Measurements from ENCODE around the gene COL27A1. TPM values are rescaled to one million over a fixed set of nuclear protein-coding genes. Genes with fewer than 3 reads are reported as not detected.

Gene COL27A1
- total RNA-seq, 1 donor from 2014 or later, result 3.7 TPM

DNA sequence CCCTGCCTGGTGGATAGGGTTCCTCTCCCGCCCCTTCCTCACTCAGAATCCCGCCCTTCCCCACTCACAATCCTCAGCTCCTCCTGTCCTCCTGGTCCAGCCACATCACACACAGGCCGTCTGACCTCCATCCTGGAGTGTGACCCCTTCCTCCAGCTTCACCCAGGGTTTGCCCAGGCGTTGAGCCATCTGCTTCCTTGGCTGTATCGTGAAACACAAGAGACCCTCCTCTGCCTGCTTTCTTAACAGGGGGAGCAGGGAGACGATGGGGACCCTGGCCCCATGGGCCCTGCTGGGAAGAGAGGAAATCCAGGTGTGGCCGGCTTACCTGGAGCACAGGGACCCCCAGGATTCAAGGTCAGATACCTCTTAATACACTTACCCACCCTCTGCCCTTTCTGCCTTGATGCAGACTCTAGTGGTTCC, 135.2 kb downstream of the COL27A1 start:
- Mint-ChIP-seq H3K4me3 (ENCODE audit: low read depth) (no peak overlapping the region), H3K4me1 (ENCODE audit: low read depth) (no peaks in the 10 kb centered on the region), H3K36me3 (ENCODE audit: low read depth) (peaks cover 5% of the 10 kb centered on the region), H3K9me3 (peaks cover 10% of the 10 kb centered on the region), H3K27ac (no peak overlapping the region), H3K27me3 (ENCODE audit: low read depth) (peaks cover 3% of the 10 kb centered on the region)
- intact Hi-C loops (cut with micrococcal nuclease), result no loop called here
- DNase-seq (ENCODE audit: low spot score), result no peak

DNA sequence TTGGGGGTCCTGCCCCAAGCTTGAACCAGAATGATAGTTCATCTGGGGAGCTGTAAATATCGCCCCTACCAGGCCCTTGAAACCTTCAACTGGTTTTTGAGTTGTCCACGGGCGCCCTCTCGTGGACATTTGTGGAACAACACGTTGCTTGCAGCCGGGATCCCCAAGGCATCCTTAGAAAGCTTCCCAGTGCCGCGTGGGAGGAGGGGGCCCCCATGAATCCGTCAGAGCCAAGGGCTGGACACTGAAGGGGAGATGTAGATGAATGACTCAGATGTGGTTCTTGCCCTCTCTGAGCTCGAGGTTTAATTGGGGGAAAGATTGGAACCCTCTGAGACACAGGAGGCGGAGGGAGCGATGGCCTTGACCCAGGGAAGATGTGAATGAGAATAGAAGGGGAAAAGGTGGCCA, 135.7 kb downstream of the COL27A1 start:
- no peak overlapping the region for H3K27ac Mint-ChIP-seq
- intact Hi-C loops (cut with micrococcal nuclease), result loop anchor here (1.0 kb wide), 2 partner anchors 136 to 183 kb away; partner anchors contain the start of gene COL27A1

DNA sequence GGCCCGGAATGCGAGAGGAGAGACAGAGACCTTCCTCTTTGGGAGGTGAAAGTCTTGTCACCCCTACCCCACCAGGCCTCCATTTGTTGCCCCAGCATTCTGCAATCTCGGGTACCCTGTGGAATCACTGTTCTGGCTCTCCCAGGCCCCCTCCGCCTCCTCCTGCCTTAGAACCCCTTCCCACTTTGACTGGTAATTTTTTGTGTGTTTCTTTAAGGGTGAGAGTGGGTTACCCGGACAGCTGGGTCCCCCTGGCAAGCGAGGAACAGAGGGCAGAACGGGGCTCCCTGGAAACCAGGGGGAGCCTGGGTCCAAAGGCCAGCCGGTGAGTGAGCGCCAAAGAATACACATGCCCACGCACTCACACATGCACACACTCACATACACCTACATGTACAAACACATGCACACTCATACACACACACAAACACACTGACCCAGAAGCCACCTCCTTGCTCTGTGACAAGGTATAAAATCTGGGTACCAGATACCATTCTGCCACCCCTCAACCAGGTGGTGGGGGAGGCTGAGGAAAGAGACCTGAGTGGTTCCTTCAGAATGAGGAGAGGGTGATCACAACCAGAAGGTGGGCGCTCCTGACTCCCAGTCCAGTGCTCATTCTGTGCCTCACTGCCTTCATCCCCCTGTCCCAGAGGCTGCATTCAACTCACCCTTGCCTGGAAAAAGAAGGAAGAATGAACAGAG, 136.7 kb downstream of the COL27A1 start:
- no peak for DNase-seq (ENCODE audit: low spot score)
- peaks cover 5% of the 10 kb centered on the region for H3K36me3 Mint-ChIP-seq (ENCODE audit: low read depth)
- H3K4me3 Mint-ChIP-seq (ENCODE audit: low read depth), result no peak overlapping the region
- no peaks in the 10 kb centered on the region for H3K4me1 Mint-ChIP-seq (ENCODE audit: low read depth)
- peaks cover 3% of the 10 kb centered on the region for H3K27me3 Mint-ChIP-seq (ENCODE audit: low read depth)
- no peak overlapping the region for H3K27ac Mint-ChIP-seq
- intact Hi-C loops (cut with micrococcal nuclease), result loop anchor here (1.0 kb wide), 2 partner anchors 137 to 184 kb away; partner anchors contain the start of gene COL27A1
- peaks cover 17% of the 10 kb centered on the region for H3K9me3 Mint-ChIP-seq

More for the DNA sequence above, 135.7 kb downstream of the COL27A1 start:
- H3K4me1 Mint-ChIP-seq (ENCODE audit: low read depth), result no peaks in the 10 kb centered on the region
- DNase-seq (ENCODE audit: low spot score), result peak; percentile 51
- peaks cover 5% of the 10 kb centered on the region for H3K36me3 Mint-ChIP-seq (ENCODE audit: low read depth)
- peaks cover 13% of the 10 kb centered on the region for H3K9me3 Mint-ChIP-seq
- H3K27me3 Mint-ChIP-seq (ENCODE audit: low read depth), result peaks cover 3% of the 10 kb centered on the region
- no peak overlapping the region for H3K4me3 Mint-ChIP-seq (ENCODE audit: low read depth)

DNA sequence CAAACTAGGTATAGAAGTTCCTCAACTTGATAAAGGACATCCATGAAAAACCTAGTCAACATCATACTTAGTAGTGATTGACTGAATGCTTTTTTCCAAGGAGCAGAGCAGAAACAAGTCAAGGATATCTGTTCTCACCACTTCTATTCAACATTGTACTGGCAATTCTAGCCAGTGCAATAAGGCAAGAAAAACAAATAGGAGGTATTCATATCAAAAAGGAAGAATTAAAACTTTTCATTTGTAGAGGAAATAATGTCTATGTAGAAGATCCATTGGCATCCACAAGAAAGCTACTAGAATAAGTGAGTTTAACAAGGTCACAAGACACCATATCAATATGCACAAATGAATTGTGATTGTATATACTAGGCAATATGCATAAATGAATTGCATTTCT, 139.3 kb downstream of the COL27A1 start:
- Mint-ChIP-seq H3K4me3 (ENCODE audit: low read depth) (no peak overlapping the region), H3K9me3 (peaks cover 17% of the 10 kb centered on the region), H3K27ac (no peak overlapping the region), H3K4me1 (ENCODE audit: low read depth) (no peaks in the 10 kb centered on the region), H3K36me3 (ENCODE audit: low read depth) (peaks cover 5% of the 10 kb centered on the region), H3K27me3 (ENCODE audit: low read depth) (peaks cover 6% of the 10 kb centered on the region)
- intact Hi-C loops (cut with micrococcal nuclease), result no loop called here
- no peak for DNase-seq (ENCODE audit: low spot score)

DNA sequence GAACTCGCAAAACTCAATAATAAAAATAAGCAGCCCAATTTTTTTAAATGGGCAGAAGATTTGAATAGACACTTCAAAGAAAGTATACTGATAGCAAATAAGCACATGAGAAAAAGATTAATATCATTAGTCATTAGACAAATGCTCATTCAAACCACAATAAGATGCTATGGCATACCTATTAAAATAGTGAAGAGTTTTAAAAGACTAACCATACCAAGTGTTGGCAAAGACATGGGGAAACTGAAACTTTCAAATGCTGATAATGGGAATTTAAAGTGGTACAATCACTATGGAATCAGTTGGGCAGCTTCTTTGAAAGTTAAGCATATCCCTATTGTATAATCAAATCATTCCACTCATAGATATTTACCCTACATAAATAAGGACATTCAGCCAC, 141.0 kb downstream of the COL27A1 start:
- Mint-ChIP-seq H3K4me1 (ENCODE audit: low read depth) (no peaks in the 10 kb centered on the region), H3K4me3 (ENCODE audit: low read depth) (no peak overlapping the region), H3K36me3 (ENCODE audit: low read depth) (peaks cover 5% of the 10 kb centered on the region), H3K27me3 (ENCODE audit: low read depth) (peaks cover 6% of the 10 kb centered on the region), H3K27ac (no peak overlapping the region), H3K9me3 (peaks cover 17% of the 10 kb centered on the region)
- intact Hi-C loops (cut with micrococcal nuclease), result no loop called here
- DNase-seq (ENCODE audit: low spot score), result no peak

DNA sequence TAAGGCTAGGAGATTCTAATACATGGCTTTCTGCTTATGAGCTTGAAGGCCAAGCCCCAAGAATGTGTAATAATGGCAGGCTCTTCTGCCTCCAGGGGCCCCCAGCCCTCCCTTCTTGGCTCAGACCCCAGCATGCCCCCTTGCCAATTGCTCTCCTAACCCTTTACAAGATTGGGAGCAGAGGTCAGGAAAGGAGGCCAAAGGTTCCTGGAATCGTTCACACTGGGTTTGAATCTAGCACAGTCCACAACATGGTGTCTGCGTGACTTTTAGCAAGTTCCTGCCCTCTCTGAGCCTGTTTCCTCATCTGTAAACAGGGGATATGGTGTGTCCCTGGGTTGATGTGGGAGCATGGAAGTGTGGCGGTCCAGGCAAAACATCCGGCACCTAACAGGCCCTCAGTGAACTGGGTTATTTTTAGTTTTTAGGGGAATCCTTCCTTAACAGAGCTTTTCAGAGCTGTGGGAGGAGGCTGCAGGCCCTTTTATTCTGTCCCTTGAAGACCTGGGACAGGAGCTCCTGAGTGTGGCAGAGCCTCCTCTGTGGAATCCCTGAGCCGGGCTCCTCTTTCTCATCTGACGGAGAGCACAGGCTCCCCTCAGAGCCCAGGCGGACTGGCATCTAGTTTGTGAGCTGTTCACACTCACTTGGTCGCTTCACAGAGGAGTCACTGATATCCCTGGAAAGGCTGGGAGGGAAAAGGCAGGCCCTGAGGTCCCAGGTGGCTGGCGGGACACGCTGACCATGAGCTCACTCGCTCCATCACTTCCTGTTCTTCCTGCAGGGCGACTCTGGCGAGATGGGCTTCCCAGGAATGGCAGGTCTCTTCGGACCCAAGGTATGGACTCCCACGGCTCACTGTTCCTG, 144.2 kb downstream of the COL27A1 start:
- peaks cover 3% of the 10 kb centered on the region for H3K27me3 Mint-ChIP-seq (ENCODE audit: low read depth)
- H3K4me1 Mint-ChIP-seq (ENCODE audit: low read depth), result no peaks in the 10 kb centered on the region
- H3K27ac Mint-ChIP-seq, result no peak overlapping the region
- peaks cover 5% of the 10 kb centered on the region for H3K36me3 Mint-ChIP-seq (ENCODE audit: low read depth)
- intact Hi-C loops (cut with micrococcal nuclease), result no loop called here
- peaks cover 15% of the 10 kb centered on the region for H3K9me3 Mint-ChIP-seq
- H3K4me3 Mint-ChIP-seq (ENCODE audit: low read depth), result no peak overlapping the region
- DNase-seq (ENCODE audit: low spot score), result no peak

DNA sequence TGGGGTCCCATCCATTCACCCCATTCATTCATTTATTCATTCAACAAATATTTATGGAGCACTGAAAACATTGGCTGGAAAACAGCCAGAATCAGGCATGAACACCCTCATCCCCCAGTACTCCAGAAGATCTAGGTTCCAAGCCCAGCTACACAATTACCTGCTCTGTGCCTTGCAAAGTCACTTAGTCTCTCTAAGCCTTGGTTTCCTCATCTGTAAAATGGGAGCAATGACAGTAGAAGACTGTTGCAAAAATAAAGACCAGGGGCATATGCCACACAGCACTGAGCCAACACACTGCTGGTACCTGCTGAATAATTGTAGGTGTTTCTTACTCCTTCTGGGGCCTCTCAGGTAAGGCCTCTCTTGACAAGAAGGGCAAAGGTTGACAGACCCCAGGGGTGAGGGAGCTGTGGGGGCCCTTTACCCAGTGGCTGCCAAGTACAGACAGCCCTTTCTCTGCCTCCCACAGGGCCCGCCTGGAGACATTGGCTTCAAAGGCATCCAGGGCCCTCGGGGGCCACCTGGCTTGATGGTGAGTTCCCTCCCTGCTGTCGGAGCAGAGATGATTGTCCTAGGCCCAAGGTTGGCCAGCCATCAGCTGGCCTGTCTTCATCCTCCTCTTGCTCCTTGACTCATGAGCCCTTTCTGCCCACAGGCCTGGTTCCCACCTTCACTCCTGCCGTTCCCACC, 145.0 kb downstream of the COL27A1 start:
- Mint-ChIP-seq H3K27ac (no peak overlapping the region), H3K27me3 (ENCODE audit: low read depth) (peaks cover 3% of the 10 kb centered on the region)
- intact Hi-C loops (cut with micrococcal nuclease), result no loop called here

DNA sequence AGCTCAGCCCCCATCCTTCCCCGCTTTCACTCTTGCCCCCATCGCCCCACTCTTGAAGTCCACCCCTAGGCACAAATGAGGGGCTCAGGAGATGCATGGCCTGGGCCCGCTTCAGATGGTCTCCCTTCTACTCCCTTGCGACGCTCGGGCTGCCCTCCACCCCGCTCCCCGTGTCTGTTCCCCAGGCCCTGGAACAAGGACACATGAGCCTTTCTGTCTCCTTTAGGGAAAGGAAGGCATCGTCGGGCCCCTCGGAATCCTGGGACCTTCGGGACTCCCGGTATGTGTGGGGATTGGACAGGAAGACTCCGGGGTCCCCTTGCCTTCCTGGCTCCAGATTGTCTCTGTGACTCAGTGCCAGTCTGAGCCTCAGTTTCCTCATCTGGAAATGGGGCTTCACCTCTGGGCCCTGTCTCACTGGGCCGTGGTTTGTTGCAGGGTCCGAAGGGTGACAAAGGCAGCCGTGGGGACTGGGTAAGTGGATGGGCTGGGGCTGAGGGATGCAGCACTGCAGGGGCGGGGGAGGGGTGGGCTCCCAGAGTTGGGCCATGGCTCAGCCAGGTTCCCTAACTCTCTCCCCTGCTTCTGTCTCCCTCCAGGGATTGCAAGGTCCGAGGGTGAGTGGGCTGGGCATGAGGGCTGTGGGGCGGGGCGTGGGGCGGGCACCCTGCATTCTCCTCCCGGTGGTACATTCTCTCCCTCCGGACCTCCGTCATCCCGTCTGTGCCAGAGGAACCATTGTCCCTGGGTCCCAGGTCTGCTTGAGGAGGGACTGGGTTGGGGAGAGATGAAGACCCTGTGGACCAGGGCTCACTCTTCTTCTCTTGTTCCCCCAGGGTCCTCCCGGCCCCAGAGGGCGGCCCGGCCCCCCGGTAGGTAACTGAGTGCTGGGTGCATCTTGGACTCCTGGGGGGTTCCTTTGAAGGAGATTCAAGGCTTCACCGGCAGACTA, 145.8 kb downstream of the COL27A1 start:
- no peak for DNase-seq (ENCODE audit: low spot score)
- peaks cover 3% of the 10 kb centered on the region for H3K9me3 Mint-ChIP-seq
- H3K36me3 Mint-ChIP-seq (ENCODE audit: low read depth), result no peaks in the 10 kb centered on the region
- H3K27me3 Mint-ChIP-seq (ENCODE audit: low read depth), result peaks cover 3% of the 10 kb centered on the region
- H3K4me1 Mint-ChIP-seq (ENCODE audit: low read depth), result no peaks in the 10 kb centered on the region
- intact Hi-C loops (cut with micrococcal nuclease), result no loop called here
- no peak overlapping the region for H3K27ac Mint-ChIP-seq
- H3K4me3 Mint-ChIP-seq (ENCODE audit: low read depth), result no peak overlapping the region

More for the DNA sequence above, 145.0 kb downstream of the COL27A1 start:
- Mint-ChIP-seq H3K36me3 (ENCODE audit: low read depth) (peaks cover under 1% of the 10 kb centered on the region), H3K9me3 (peaks cover 7% of the 10 kb centered on the region), H3K4me1 (ENCODE audit: low read depth) (no peaks in the 10 kb centered on the region), H3K4me3 (ENCODE audit: low read depth) (no peak overlapping the region)
- DNase-seq (ENCODE audit: low spot score), result no peak

DNA sequence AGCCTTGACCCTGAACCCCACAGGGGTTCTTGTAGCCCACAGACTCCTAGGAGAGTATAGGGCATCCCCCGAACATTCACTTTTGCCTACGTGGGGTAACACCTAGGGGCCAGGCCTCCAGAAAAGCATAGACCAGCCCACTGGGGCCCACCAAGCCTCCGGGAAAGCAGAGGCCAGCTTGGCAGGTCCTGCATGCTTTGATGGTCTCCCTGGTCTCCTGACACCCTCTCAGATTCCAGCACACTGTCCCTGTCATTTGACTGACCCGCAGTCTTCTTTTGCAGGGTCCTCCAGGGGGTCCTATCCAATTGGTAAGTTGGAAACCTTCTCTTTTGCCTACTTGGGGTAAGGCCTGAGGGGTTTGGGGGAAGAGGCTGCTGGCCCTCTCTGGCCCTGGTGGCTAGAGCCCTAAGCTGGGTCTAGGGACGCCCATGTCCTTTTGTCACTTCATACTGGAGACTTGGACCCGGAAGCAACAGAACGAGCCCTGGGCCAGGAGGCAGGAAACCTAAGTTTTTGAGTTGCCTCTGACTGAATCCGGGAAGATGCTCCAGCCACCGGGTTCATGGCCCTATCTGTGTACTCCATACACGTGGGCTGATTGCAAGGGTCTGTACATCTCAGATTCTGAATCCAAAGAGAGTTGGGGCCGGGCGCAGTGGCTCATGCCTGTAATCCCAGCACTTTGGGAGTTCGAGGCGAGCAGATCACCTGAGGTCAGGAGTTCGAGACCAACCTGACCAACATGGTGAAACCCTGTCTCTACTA, 146.6 kb downstream of the COL27A1 start:
- H3K27me3 Mint-ChIP-seq (ENCODE audit: low read depth), result peaks cover 3% of the 10 kb centered on the region
- H3K27ac Mint-ChIP-seq, result no peak overlapping the region
- no peaks in the 10 kb centered on the region for H3K36me3 Mint-ChIP-seq (ENCODE audit: low read depth)
- no peaks in the 10 kb centered on the region for H3K9me3 Mint-ChIP-seq
- no peaks in the 10 kb centered on the region for H3K4me1 Mint-ChIP-seq (ENCODE audit: low read depth)
- DNase-seq (ENCODE audit: low spot score), result no peak
- intact Hi-C loops (cut with micrococcal nuclease), result no loop called here
- no peak overlapping the region for H3K4me3 Mint-ChIP-seq (ENCODE audit: low read depth)

DNA sequence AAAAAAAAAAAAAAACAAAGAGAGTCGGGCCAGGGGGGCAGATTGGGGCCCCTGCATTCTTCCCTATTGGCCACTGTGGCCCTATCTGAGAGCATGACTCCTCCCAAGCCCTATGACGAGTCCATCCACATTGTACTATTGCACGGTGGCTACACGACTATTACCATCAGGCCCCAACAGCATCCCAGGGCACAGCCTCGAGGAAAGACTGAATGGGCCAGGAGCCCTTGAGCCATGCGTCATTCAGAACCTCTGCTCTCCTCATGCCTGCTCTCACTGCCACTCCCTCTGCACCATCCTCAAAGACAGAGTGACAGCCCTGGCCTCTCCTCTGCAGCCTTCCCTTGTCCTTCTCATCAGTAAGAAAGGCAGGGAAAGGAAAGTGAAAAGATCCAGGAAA, 147.4 kb downstream of the COL27A1 start:
- no peak for DNase-seq (ENCODE audit: low spot score)
- no peaks in the 10 kb centered on the region for H3K4me1 Mint-ChIP-seq (ENCODE audit: low read depth)
- peaks cover 3% of the 10 kb centered on the region for H3K27me3 Mint-ChIP-seq (ENCODE audit: low read depth)
- no peaks in the 10 kb centered on the region for H3K36me3 Mint-ChIP-seq (ENCODE audit: low read depth)
- intact Hi-C loops (cut with micrococcal nuclease), result no loop called here
- no peak overlapping the region for H3K4me3 Mint-ChIP-seq (ENCODE audit: low read depth)
- H3K9me3 Mint-ChIP-seq, result no peaks in the 10 kb centered on the region
- H3K27ac Mint-ChIP-seq, result no peak overlapping the region

DNA sequence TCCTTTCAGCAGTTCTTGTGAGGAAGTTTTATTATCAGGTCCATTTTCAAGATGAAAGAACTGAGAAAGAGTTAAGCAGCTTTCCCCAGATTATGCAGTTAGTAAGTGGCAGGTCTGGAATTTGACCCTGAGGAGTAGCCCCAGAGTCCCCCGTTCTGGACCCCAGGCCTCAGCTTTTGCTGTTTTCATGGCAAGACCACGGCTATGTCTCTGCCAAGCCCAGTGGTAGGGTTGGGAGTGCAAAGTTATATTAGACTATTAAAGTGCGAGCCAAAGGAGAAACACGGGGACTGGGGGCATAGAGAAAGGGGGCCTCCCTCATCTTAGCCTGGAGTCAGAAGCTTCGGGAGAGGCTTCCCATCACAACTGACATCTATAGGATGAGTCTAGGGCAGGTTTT, 148.2 kb downstream of the COL27A1 start:
- no peak overlapping the region for H3K4me3 Mint-ChIP-seq (ENCODE audit: low read depth)
- peaks cover 3% of the 10 kb centered on the region for H3K27me3 Mint-ChIP-seq (ENCODE audit: low read depth)
- DNase-seq (ENCODE audit: low spot score), result no peak
- H3K4me1 Mint-ChIP-seq (ENCODE audit: low read depth), result no peaks in the 10 kb centered on the region
- no peak overlapping the region for H3K27ac Mint-ChIP-seq
- H3K36me3 Mint-ChIP-seq (ENCODE audit: low read depth), result no peaks in the 10 kb centered on the region
- no peaks in the 10 kb centered on the region for H3K9me3 Mint-ChIP-seq
- intact Hi-C loops (cut with micrococcal nuclease), result no loop called here
